Neural progenitor cell (in vitro differentiated cells): ENCODE results near the gene GPATCH4. TPM values are rescaled to one million over a fixed set of nuclear protein-coding genes. Genes with fewer than 3 reads are reported as not detected.

Experiments
- DNase-seq: peaks from one replicate; pipeline ENCODE4 v3.0.0-alpha.2; 2016; ENCODE audit warnings: low spot score
- H2AFZ ChIP-seq: fragments of 200-600 bp; sonication (generic); replicated peaks from 2 replicates; pipeline ENCODE4 v1.6.1; 2016; ENCODE audit warnings: antibody characterized with exemption
- H3F3A ChIP-seq: fragments of 200-600 bp; sonication (generic); 2 replicates; pipeline ENCODE4 v1.6.1; 2016; ENCODE audit warnings: antibody characterized with exemption, low read depth
- H3K27ac ChIP-seq: fragments of 200-600 bp; sonication (generic); 2 replicates; pipeline ENCODE4 v1.5.1; 2016; ENCODE audit warnings: mild to moderate bottlenecking
- H3K27me3 ChIP-seq: fragments of 200-600 bp; sonication (generic); 2 replicates; pipeline ENCODE4 v1.6.1; 2016; ENCODE audit warnings: mild to moderate bottlenecking, moderate library complexity
- H3K36me3 ChIP-seq: fragments of 200-600 bp; sonication (generic); 2 replicates; pipeline ENCODE4 v1.5.1; 2016
- H3K4me1 ChIP-seq: fragments of 200-600 bp; sonication (generic); 2 replicates; pipeline ENCODE4 v1.6.1; 2016; ENCODE audit warnings: mixed run types
- H3K4me2 ChIP-seq: fragments of 200-600 bp; sonication (generic); 2 replicates; pipeline ENCODE4 v1.6.1; 2016
- H3K4me3 ChIP-seq: fragments of 200-600 bp; sonication (generic); 2 replicates; pipeline ENCODE4 v1.5.1; 2016
- H3K79me2 ChIP-seq: fragments of 200-600 bp; sonication (generic); 2 replicates; pipeline ENCODE4 v1.6.1; 2016; ENCODE audit warnings: low read depth
- H3K9ac ChIP-seq: fragments of 200-600 bp; sonication (generic); 2 replicates; pipeline ENCODE4 v1.6.1; 2016
- H3K9me3 ChIP-seq: fragments of 200-600 bp; sonication (generic); 2 replicates; pipeline ENCODE4 v1.5.1; 2016; ENCODE audit warnings: low read depth
- H4K20me1 ChIP-seq: fragments of 200-600 bp; sonication (generic); 2 replicates; pipeline ENCODE4 v1.6.1; 2016; ENCODE audit warnings: low read depth
- H3K27ac Mint-ChIP-seq: 3 replicates; pipeline ENCODE4 v1.8.0; 2021; ENCODE audit warnings: mixed read lengths
- H3K27me3 Mint-ChIP-seq: 2 replicates; pipeline ENCODE4 v1.8.0; 2022; ENCODE audit warnings: low read depth, mild to moderate bottlenecking, inconsistent platforms, moderate library complexity, mixed read lengths; ENCODE audit not compliant: insufficient read depth
- H3K36me3 Mint-ChIP-seq: 3 replicates; pipeline ENCODE4 v1.8.0; 2021; ENCODE audit warnings: mixed read lengths
- H3K4me1 Mint-ChIP-seq: 3 replicates; pipeline ENCODE4 v1.8.0; 2021; ENCODE audit warnings: mixed read lengths
- H3K4me3 Mint-ChIP-seq: 3 replicates; pipeline ENCODE4 v1.8.0; 2021; ENCODE audit warnings: mild to moderate bottlenecking, moderate library complexity, mixed read lengths
- H3K9me3 Mint-ChIP-seq: 3 replicates; pipeline ENCODE4 v1.8.0; 2020; ENCODE audit warnings: mixed read lengths
- CTCF ChIP-seq: fragments of 200-600 bp; sonication (generic); IDR thresholded peaks from 2 replicates; pipeline ENCODE4 v1.5.1; 2017; ENCODE audit warnings: antibody characterized with exemption, mild to moderate bottlenecking
- EZH2 ChIP-seq: fragments of 200-600 bp; sonication (generic); IDR thresholded peaks from 2 replicates; pipeline ENCODE4 v1.6.1; 2017; ENCODE audit warnings: antibody characterized with exemption, mild to moderate bottlenecking, moderate library complexity
- EZH2phosphoT487 ChIP-seq: fragments of 200-600 bp; sonication (generic); IDR thresholded peaks from 2 replicates; pipeline ENCODE4 v1.6.1; 2017; ENCODE audit warnings: antibody characterized with exemption
- total RNA-seq: library from RNA; depleted of rRNA; stranded (reverse); fragments of >200 nt; gene quantifications from 2 replicates; pipeline ENCODE4 v1.2.3, GENCODE V29; 2015; ENCODE audit warnings: low replicate concordance

GPATCH4 gene
- total RNA-seq, 1 donor from 2014 or later, result 17.2 TPM

- H2AFZ ChIP-seq, result no peak overlapping the region
- no peaks in the 10 kb centered on the region for H3K79me2 ChIP-seq
- peaks cover 99% of the 10 kb centered on the region for H3K27me3 ChIP-seq
- H3K9ac ChIP-seq, result no peak overlapping the region
- TF ChIP-seq EZH2 (peak; percentile 88), EZH2phosphoT487 (peak; percentile 26), CTCF (peak; percentile 69)
- Mint-ChIP-seq H3K36me3 (no peaks in the 10 kb centered on the region), H3K27ac (no peak overlapping the region), H3K4me3 (peak overlapping the region; percentile 83), H3K27me3 (peaks cover 37% of the 10 kb centered on the region), H3K9me3 (peaks cover 2% of the 10 kb centered on the region), H3K4me1 (peaks cover 14% of the 10 kb centered on the region)
- peaks cover 21% of the 10 kb centered on the region for H4K20me1 ChIP-seq
- peak overlapping the region; percentile 43 for H3K4me3 ChIP-seq
- H3K4me1 ChIP-seq, result peaks cover 8% of the 10 kb centered on the region
- peaks cover 3% of the 10 kb centered on the region for H3F3A ChIP-seq
- no peaks in the 10 kb centered on the region for H3K36me3 ChIP-seq
- no peak overlapping the region for H3K27ac ChIP-seq
- peak; percentile 79 for DNase-seq
- H3K9me3 ChIP-seq, result no peaks in the 10 kb centered on the region
- H3K4me2 ChIP-seq, result peak overlapping the region; percentile 80
Observed at GRCh38 chr1:156625436-156626078, 24.3 kb upstream of the GPATCH4 start.

GRCh38 chr1:156624814-156625435, 23.6 kb upstream of the GPATCH4 start:
- peak overlapping the region; percentile 43 for H3K4me3 ChIP-seq
- peak overlapping the region; percentile 30 for H3K4me3 Mint-ChIP-seq
- peaks cover 3% of the 10 kb centered on the region for H3F3A ChIP-seq
- H3K79me2 ChIP-seq, result no peaks in the 10 kb centered on the region
- no peaks in the 10 kb centered on the region for H3K9me3 ChIP-seq
- peak overlapping the region; percentile 80 for H3K4me2 ChIP-seq
- H3K9ac ChIP-seq, result no peak overlapping the region
- no peaks in the 10 kb centered on the region for H3K36me3 Mint-ChIP-seq
- no peaks in the 10 kb centered on the region for H3K36me3 ChIP-seq
- no peak overlapping the region for H3K27ac ChIP-seq
- peaks cover 14% of the 10 kb centered on the region for H3K4me1 Mint-ChIP-seq
- peak overlapping the region; percentile 58 for H2AFZ ChIP-seq
- H3K27ac Mint-ChIP-seq, result no peak overlapping the region
- peaks cover 8% of the 10 kb centered on the region for H3K4me1 ChIP-seq
- TF ChIP-seq EZH2, result peak; percentile 91
- peak; percentile 85 for TF ChIP-seq EZH2phosphoT487
- TF ChIP-seq CTCF, result no peak
- peaks cover 2% of the 10 kb centered on the region for H3K9me3 Mint-ChIP-seq
- peak; percentile 34 for DNase-seq
- H3K27me3 Mint-ChIP-seq, result peaks cover 40% of the 10 kb centered on the region
- peaks cover 99% of the 10 kb centered on the region for H3K27me3 ChIP-seq
- H4K20me1 ChIP-seq, result peaks cover 23% of the 10 kb centered on the region

GRCh38 chr1:156623946-156624813, 22.9 kb upstream of the GPATCH4 start:
- Histone ChIP-seq H3K9ac (no peak overlapping the region), H3K9me3 (no peaks in the 10 kb centered on the region), H3K4me3 (peak overlapping the region; percentile 43), H3K4me2 (peak overlapping the region; percentile 80), H3F3A (peaks cover 3% of the 10 kb centered on the region), H4K20me1 (peaks cover 27% of the 10 kb centered on the region), H3K79me2 (no peaks in the 10 kb centered on the region), H3K4me1 (peaks cover 8% of the 10 kb centered on the region), H3K36me3 (no peaks in the 10 kb centered on the region), H3K27me3 (peaks cover 99% of the 10 kb centered on the region), H3K27ac (no peak overlapping the region), H2AFZ (peak overlapping the region; percentile 58)
- H3K27ac Mint-ChIP-seq, result no peak overlapping the region
- peaks cover 47% of the 10 kb centered on the region for H3K27me3 Mint-ChIP-seq
- peaks cover 15% of the 10 kb centered on the region for H3K4me1 Mint-ChIP-seq
- peaks cover 2% of the 10 kb centered on the region for H3K9me3 Mint-ChIP-seq
- no peaks in the 10 kb centered on the region for H3K36me3 Mint-ChIP-seq
- H3K4me3 Mint-ChIP-seq, result peak overlapping the region; percentile 30
- peak; percentile 89 for DNase-seq
- peak; percentile 81 for TF ChIP-seq EZH2
- TF ChIP-seq CTCF, result peak; percentile 55
- peak; percentile 82 for TF ChIP-seq EZH2phosphoT487
